GM18858 (cell line): Measurements from ENCODE around the gene MEF2B.
"Not testable (repeated sequence)": the region's sequence is repeated elsewhere in the genome, so short reads cannot be mapped to it uniquely, and the experiment has no call there.

ENCODE experiments used
- ATAC-seq: cut with Tn5 transposase; IDR thresholded peaks from one replicate; pipeline ENCODE4 v1.9.1; 2021; ENCODE audit not compliant: unreplicated experiment

The MEF2B gene

GRCh38 chr19:19193926-19194325 is 23.9 kb upstream of the MEF2B start:
- ATAC-seq, result no peak

GRCh38 chr19:19192910-19193423 is 22.9 kb upstream of the MEF2B start:
- no peak for ATAC-seq

- peak; percentile 80 for ATAC-seq
Measured at GRCh38 chr19:19192078-19192882, 22.2 kb upstream of the MEF2B start, which contains the start of the genes BORCS8 and RFXANK. Gene BORCS8 (minus strand): TSS chr19:19192152. CDS start chr19:19192117, 35 bp downstream. Gene RFXANK (plus strand): TSS chr19:19192258. CDS start chr19:19193947, 1,689 bp downstream.

- no peak for ATAC-seq
Measured at GRCh38 chr19:19191768-19192077, 21.7 kb upstream of the MEF2B start.

- ATAC-seq, result no peak
Measured at GRCh38 chr19:19186742-19187141, 16.7 kb upstream of the MEF2B start.

GRCh38 chr19:19185853-19186740 is 16.0 kb upstream of the MEF2B start:
- no peak for ATAC-seq

- no peak for ATAC-seq
Measured at GRCh38 chr19:19181488-19181998, 11.5 kb upstream of the MEF2B start.

GRCh38 chr19:19179548-19180441 is 9.7 kb upstream of the MEF2B start:
- ATAC-seq, result no peak

GRCh38 chr19:19176950-19177349 is 6.9 kb upstream of the MEF2B start:
- no peak for ATAC-seq

GRCh38 chr19:19173243-19173642 is 3.2 kb upstream of the MEF2B start:
- not testable (repeated sequence) for ATAC-seq

- no peak for ATAC-seq
Measured at GRCh38 chr19:19171821-19172532, 1.9 kb upstream of the MEF2B start.

GRCh38 chr19:19170873-19171672 is 1.0 kb upstream of the MEF2B start:
- ATAC-seq, result no peak

GRCh38 chr19:19169236-19170052 is 619 bp downstream of the MEF2B start:
- no peak for ATAC-seq

- ATAC-seq, result no peak
Measured at GRCh38 chr19:19167612-19168011, 2.5 kb downstream of the MEF2B start.

GRCh38 chr19:19165396-19165795 is 4.7 kb downstream of the MEF2B start:
- ATAC-seq, result no peak

- ATAC-seq, result no peak
Measured at GRCh38 chr19:19162495-19162894, 7.6 kb downstream of the MEF2B start.

- ATAC-seq, result no peak
Measured at GRCh38 chr19:19160461-19161035, 9.5 kb downstream of the MEF2B start.

- ATAC-seq, result no peak
Measured at GRCh38 chr19:19159534-19159933, 10.5 kb downstream of the MEF2B start.
